ENCODE data around the gene ISL1.

ISL1 gene

GRCh38 chr5:51375084-51375483 lies 8.2 kb upstream of the ISL1 start:
- no peak overlapping the region for H3K27ac ChIP-seq
- TF ChIP-seq, protein P1, sequence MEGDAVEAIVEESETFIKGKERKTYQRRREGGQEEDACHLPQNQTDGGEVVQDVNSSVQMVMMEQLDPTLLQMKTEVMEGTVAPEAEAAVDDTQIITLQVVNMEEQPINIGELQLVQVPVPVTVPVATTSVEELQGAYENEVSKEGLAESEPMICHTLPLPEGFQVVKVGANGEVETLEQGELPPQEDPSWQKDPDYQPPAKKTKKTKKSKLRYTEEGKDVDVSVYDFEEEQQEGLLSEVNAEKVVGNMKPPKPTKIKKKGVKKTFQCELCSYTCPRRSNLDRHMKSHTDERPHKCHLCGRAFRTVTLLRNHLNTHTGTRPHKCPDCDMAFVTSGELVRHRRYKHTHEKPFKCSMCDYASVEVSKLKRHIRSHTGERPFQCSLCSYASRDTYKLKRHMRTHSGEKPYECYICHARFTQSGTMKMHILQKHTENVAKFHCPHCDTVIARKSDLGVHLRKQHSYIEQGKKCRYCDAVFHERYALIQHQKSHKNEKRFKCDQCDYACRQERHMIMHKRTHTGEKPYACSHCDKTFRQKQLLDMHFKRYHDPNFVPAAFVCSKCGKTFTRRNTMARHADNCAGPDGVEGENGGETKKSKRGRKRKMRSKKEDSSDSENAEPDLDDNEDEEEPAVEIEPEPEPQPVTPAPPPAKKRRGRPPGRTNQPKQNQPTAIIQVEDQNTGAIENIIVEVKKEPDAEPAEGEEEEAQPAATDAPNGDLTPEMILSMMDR (conservative IDR thresholded peaks at IDR 0.05) = no peak

DNA sequence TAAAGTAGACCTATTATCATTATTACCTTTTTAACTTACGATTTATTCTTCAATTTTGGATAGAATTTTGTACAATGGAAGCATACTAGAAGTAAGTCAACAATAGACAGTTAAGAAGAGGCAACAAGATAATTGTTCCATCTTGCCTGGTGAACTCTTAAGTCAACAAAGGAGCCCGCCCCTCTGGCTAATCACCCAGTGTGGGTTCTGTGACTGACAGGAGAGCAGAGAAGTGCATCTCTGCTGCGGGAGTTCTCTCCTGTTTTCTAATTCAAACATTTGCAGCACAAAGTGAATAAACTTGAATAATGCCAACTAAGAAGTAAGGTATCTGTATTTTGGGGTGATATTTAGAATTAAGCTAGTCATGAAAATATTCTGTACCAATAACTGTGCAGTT lies 6.7 kb upstream of the ISL1 start:
- H3K27ac ChIP-seq = no peak overlapping the region
- TF ChIP-seq, protein P1 (conservative IDR thresholded peaks at IDR 0.05) = no peak

GRCh38 chr5:51377151-51378060 lies 5.8 kb upstream of the ISL1 start:
- TF ChIP-seq, protein P1 (conservative IDR thresholded peaks at IDR 0.05) = no peak
- H3K27ac ChIP-seq = no peak overlapping the region

DNA sequence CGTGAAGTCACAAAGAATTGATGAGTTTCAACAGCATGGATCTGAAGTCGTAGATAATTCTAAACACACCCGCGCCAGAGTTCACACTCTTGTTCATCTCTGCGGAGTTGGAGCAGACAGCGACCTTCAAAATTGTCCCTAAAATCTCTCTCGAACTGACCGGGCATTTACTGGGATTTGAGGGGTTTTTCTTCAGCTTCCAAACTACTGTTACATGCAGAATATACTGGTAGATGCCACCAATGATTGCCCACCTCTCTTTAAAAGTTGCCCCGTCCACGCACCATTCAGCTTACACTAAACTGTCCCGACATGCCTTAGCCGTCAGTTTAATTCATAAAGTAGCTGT lies 5.2 kb upstream of the ISL1 start:
- TF ChIP-seq, protein P1 (conservative IDR thresholded peaks at IDR 0.05) = no peak
- H3K27ac ChIP-seq = no peak overlapping the region

- H3K27ac ChIP-seq = no peak overlapping the region
- TF ChIP-seq, protein P1 (conservative IDR thresholded peaks at IDR 0.05) = no peak
Observed at GRCh38 chr5:51378448-51379330, 4.6 kb upstream of the ISL1 start.

GRCh38 chr5:51379331-51379700 lies 3.9 kb upstream of the ISL1 start:
- no peak overlapping the region for H3K27ac ChIP-seq
- TF ChIP-seq, protein P1 (conservative IDR thresholded peaks at IDR 0.05) = no peak

DNA sequence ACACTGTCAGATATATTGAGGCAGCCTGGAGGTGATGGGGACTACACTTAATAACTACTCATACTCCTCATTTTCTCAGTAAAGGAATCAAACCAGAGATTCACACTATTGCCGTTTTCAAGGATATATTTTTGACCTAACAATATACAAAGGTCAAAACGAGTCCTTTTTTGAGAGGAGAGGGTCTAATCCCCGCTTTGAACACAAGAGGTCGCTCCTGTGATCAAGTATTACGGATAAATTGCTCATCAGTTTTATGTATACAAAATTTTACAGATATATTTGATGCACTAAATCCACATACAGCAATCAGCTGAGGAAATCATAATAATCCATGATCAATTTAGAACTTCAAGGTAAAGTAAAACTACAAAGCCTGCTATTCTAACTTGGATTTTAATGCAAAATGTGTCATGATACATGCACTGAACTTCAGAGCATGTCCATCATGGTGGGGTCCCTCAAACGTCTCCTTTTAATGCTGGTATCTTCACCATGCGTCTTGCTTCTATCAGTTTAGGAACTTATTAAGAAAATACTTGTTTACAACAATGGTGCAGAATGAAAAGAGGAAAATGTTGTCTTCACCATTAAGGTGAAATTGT lies 2.5 kb upstream of the ISL1 start:
- no peak overlapping the region for H3K27ac ChIP-seq
- TF ChIP-seq, protein P1 (conservative IDR thresholded peaks at IDR 0.05) = peak; percentile 71

Data from VCaP (cell line).